NCI-H82 treated with DMSO at 0.1 percent for 48 hours (cell line): Measurements from ENCODE around the gene KLHL11.

ENCODE experiments used
- DNase-seq: peaks from one replicate; lab custom pipeline; 2025; ENCODE audit not compliant: unreplicated experiment; lab: John Stamatoyannopoulos, UW

The KLHL11 gene

GRCh38 chr17:41864836-41865595 lies at the start of gene KLHL11:
Gene KLHL11 (minus strand): TSS chr17:41865423. CDS start chr17:41865370, 53 bp downstream.
- peak; percentile 81 for DNase-seq

GRCh38 chr17:41915020-41915419 lies 49.8 kb upstream of the KLHL11 start:
- no peak for DNase-seq

- DNase-seq: no peak
Measured at GRCh38 chr17:41914358-41914766, 49.1 kb upstream of the KLHL11 start.

- no peak for DNase-seq
Measured at GRCh38 chr17:41913798-41914197, 48.6 kb upstream of the KLHL11 start.

- no peak for DNase-seq
Measured at GRCh38 chr17:41912925-41913324, 47.7 kb upstream of the KLHL11 start.

GRCh38 chr17:41910701-41911391 lies 45.6 kb upstream of the KLHL11 start:
- DNase-seq: no peak

GRCh38 chr17:41909088-41909487 lies 43.9 kb upstream of the KLHL11 start:
- DNase-seq: no peak

- DNase-seq: no peak
Measured at GRCh38 chr17:41907633-41908539, 42.7 kb upstream of the KLHL11 start.

GRCh38 chr17:41907185-41907556 lies 41.9 kb upstream of the KLHL11 start:
- DNase-seq: peak; percentile 45

- no peak for DNase-seq
Measured at GRCh38 chr17:41906465-41907184, 41.4 kb upstream of the KLHL11 start.

GRCh38 chr17:41905172-41905571 lies 39.9 kb upstream of the KLHL11 start:
- no peak for DNase-seq

- DNase-seq: no peak
Measured at GRCh38 chr17:41904242-41904841, 39.1 kb upstream of the KLHL11 start.

- DNase-seq: no peak
Measured at GRCh38 chr17:41901646-41902045, 36.4 kb upstream of the KLHL11 start.

GRCh38 chr17:41896726-41897125 lies 31.5 kb upstream of the KLHL11 start:
- no peak for DNase-seq

- DNase-seq: no peak
Measured at GRCh38 chr17:41895617-41896016, 30.4 kb upstream of the KLHL11 start.

- DNase-seq: no peak
Measured at GRCh38 chr17:41894791-41895331, 29.6 kb upstream of the KLHL11 start.

- no peak for DNase-seq
Measured at GRCh38 chr17:41893384-41893783, 28.2 kb upstream of the KLHL11 start.

- no peak for DNase-seq
Measured at GRCh38 chr17:41892021-41892376, 26.8 kb upstream of the KLHL11 start.

GRCh38 chr17:41891135-41892020 lies 26.2 kb upstream of the KLHL11 start:
- no peak for DNase-seq
